GM12864 (cell line): Measurements from ENCODE around the gene MCEE.

Experiments
- DNase-seq: peaks from one replicate; pipeline ENCODE4 v3.0.0-alpha.2; 2011; ENCODE audit warnings: low read depth
- H3K4me3 ChIP-seq: 2 replicates; pipeline ENCODE4 v1.5.1; 2011; ENCODE audit warnings: mild to moderate bottlenecking, low read depth, low read length, control low read depth
- CTCF ChIP-seq: IDR thresholded peaks from 2 replicates; pipeline ENCODE4 v1.5.1; 2011; ENCODE audit warnings: low read depth, mild to moderate bottlenecking, moderate library complexity, low read length, control low read depth, inconsistent platforms; ENCODE audit errors: missing control alignments

The MCEE gene

GRCh38 chr2:71129114-71129901, 721 bp downstream of the MCEE start:
- no peak for TF ChIP-seq CTCF
- peak overlapping the region; percentile 76 for H3K4me3 ChIP-seq
- DNase-seq, result no peak

- DNase-seq, result no peak
- H3K4me3 ChIP-seq, result no peak overlapping the region
- TF ChIP-seq CTCF, result no peak
Observed at GRCh38 chr2:71126957-71127356, 3.1 kb downstream of the MCEE start.

- DNase-seq, result no peak
- TF ChIP-seq CTCF, result no peak
- no peak overlapping the region for H3K4me3 ChIP-seq
Observed at GRCh38 chr2:71125506-71126294, 4.3 kb downstream of the MCEE start.

- TF ChIP-seq CTCF, result no peak
- DNase-seq, result no peak
- H3K4me3 ChIP-seq, result no peak overlapping the region
Observed at GRCh38 chr2:71122387-71123298, 7.4 kb downstream of the MCEE start.

- H3K4me3 ChIP-seq, result no peak overlapping the region
- no peak for DNase-seq
- no peak for TF ChIP-seq CTCF
Observed at GRCh38 chr2:71121479-71121878, 8.6 kb downstream of the MCEE start.

GRCh38 chr2:71120195-71120594, 9.8 kb downstream of the MCEE start:
- H3K4me3 ChIP-seq, result no peak overlapping the region
- no peak for TF ChIP-seq CTCF
- no peak for DNase-seq
